ENCODE measurements around the gene TRAM2. TPM values are rescaled to one million over a fixed set of nuclear protein-coding genes. Genes with fewer than 3 reads are reported as not detected.

Gene TRAM2
- polyA plus RNA-seq, 1 experiment: 134 TPM

- ChIA-PET POLR2A (interaction anchor here (0.6 kb wide), 1 partner anchor 53 kb away, joined by 4 read pairs; no protein-coding TSS in a partner anchor), CTCF (interaction anchor here (0.8 to 1.2 kb wide), 2 partner anchors 76 to 102 kb away, joined by 3 read pairs; no protein-coding TSS in a partner anchor)
- Histone ChIP-seq H3K36me3 (ENCODE audit: control insufficient read depth, insufficient read depth, low read length) (no peaks in the 10 kb centered on the region; the same call in 1 of the 2 replicates), H3K4me3 (ENCODE audit: low read depth, low read length) (no peak overlapping the region), H3K27me3 (ENCODE audit: control insufficient read depth, insufficient read depth, low read length) (no peaks in the 10 kb centered on the region)
- no peak for TF ChIP-seq CTCF (IDR thresholded peaks at IDR 0.05; ENCODE audit: insufficient read depth, low read depth, low read length)
- no peak for DNase-seq (ENCODE audit: low read depth)
These were observed 83.2 kb downstream of the TRAM2 start for GRCh38 chr6:52493669-52494068.

- DNase-seq (ENCODE audit: low read depth): no peak
- CTCF ChIA-PET: no interaction called here
- POLR2A ChIA-PET: no interaction called here
- TF ChIP-seq CTCF (IDR thresholded peaks at IDR 0.05; ENCODE audit: insufficient read depth, low read depth, low read length): no peak
- no peak overlapping the region for H3K4me3 ChIP-seq (ENCODE audit: low read depth, low read length)
- H3K36me3 ChIP-seq (ENCODE audit: control insufficient read depth, insufficient read depth, low read length): no peaks in the 10 kb centered on the region
- no peaks in the 10 kb centered on the region for H3K27me3 ChIP-seq (ENCODE audit: control insufficient read depth, insufficient read depth, low read length)
These were observed 85.4 kb downstream of the TRAM2 start for GRCh38 chr6:52491203-52492069.

- Histone ChIP-seq H3K4me3 (ENCODE audit: low read depth, low read length) (no peak overlapping the region), H3K36me3 (ENCODE audit: control insufficient read depth, insufficient read depth, low read length) (no peaks in the 10 kb centered on the region), H3K27me3 (ENCODE audit: control insufficient read depth, insufficient read depth, low read length) (no peaks in the 10 kb centered on the region)
- ChIA-PET POLR2A (interaction anchor here (0.9 kb wide), 1 partner anchor 161 kb away, joined by 3 read pairs; no protein-coding TSS in a partner anchor), CTCF (interaction anchor here (0.7 to 1.1 kb wide), 3 partner anchors 10 to 73 kb away, joined by 3 to 4 read pairs (median 3); no protein-coding TSS in a partner anchor)
- DNase-seq (ENCODE audit: low read depth): no peak
- TF ChIP-seq CTCF (IDR thresholded peaks at IDR 0.05; ENCODE audit: insufficient read depth, low read depth, low read length): no peak
These were observed 87.0 kb downstream of the TRAM2 start for GRCh38 chr6:52489881-52490280.

- no peaks in the 10 kb centered on the region for H3K36me3 ChIP-seq (ENCODE audit: control insufficient read depth, insufficient read depth, low read length)
- H3K27me3 ChIP-seq (ENCODE audit: control insufficient read depth, insufficient read depth, low read length): no peaks in the 10 kb centered on the region
- CTCF ChIA-PET: no interaction called here
- no peak for TF ChIP-seq CTCF (IDR thresholded peaks at IDR 0.05; ENCODE audit: insufficient read depth, low read depth, low read length)
- DNase-seq (ENCODE audit: low read depth): no peak
- H3K4me3 ChIP-seq (ENCODE audit: low read depth, low read length): no peak overlapping the region
- POLR2A ChIA-PET: no interaction called here
These were observed 93.2 kb downstream of the TRAM2 start for GRCh38 chr6:52483671-52484003.

GRCh38 chr6:52482903-52483670 is 93.8 kb downstream of the TRAM2 start:
- DNase-seq (ENCODE audit: low read depth): no peak
- no peak for TF ChIP-seq CTCF (IDR thresholded peaks at IDR 0.05; ENCODE audit: insufficient read depth, low read depth, low read length)
- no peak overlapping the region for H3K4me3 ChIP-seq (ENCODE audit: low read depth, low read length)
- H3K36me3 ChIP-seq (ENCODE audit: control insufficient read depth, insufficient read depth, low read length): no peaks in the 10 kb centered on the region
- ChIA-PET CTCF (no interaction called here), POLR2A (no interaction called here)
- H3K27me3 ChIP-seq (ENCODE audit: control insufficient read depth, insufficient read depth, low read length): no peaks in the 10 kb centered on the region

Data from BJ (cell line).